SK-N-SH (cell line): ENCODE measurements around the gene EPB41L4B. TPM values are rescaled to one million over a fixed set of nuclear protein-coding genes. Genes with fewer than 3 reads are reported as not detected.

Source experiments
- CTCF ChIA-PET: fragments of 300-600, 350-600 bp; formaldehyde crosslinking; extraction: SDS; loops from one replicate; lab custom pipeline; 2021; lab: Yijun Ruan, JAX
- POLR2A ChIA-PET: fragments of 350-600 bp; sonication (Branson Sonifier 250); formaldehyde crosslinking; extraction: SDS; loops from one replicate; lab custom pipeline; 2020; ENCODE audit warnings: antibody characterized with exemption, inconsistent platforms; lab: Yijun Ruan, JAX
- DNase-seq: peaks from one replicate; pipeline ENCODE4 v3.0.0; 2012
- H2AFZ ChIP-seq: fragments of 200-600 bp; sonication (generic); 2 replicates; pipeline ENCODE4 v1.8.1; 2016; ENCODE audit warnings: antibody characterized with exemption, mild to moderate bottlenecking, low read depth
- H3F3A ChIP-seq: fragments of 200-600 bp; sonication (generic); replicated peaks from 2 replicates; pipeline ENCODE3; 2016; ENCODE audit warnings: antibody characterized with exemption, mild to moderate bottlenecking; ENCODE audit not compliant: insufficient read depth
- H3K27ac ChIP-seq, 2 experiments: fragments of 200-500 bp in 1 of 2; fragments of 200-600 bp in 1 of 2; sonication (Bioruptor generic) in 1 of 2; sonication (generic), shearing (Covaris generic) in 1 of 2; 2 replicates each; pipeline versions ENCODE4 v1.5.1 to v1.6.1; 2014 to 2016; ENCODE audit warnings: low read depth in 2 of 2, inconsistent platforms in 1 of 2, low read length in 1 of 2, mild to moderate bottlenecking in 1 of 2, mixed read lengths in 1 of 2
- H3K27me3 ChIP-seq: fragments of 200-600 bp; sonication (generic), shearing (Covaris generic); 2 replicates; pipeline ENCODE4 v1.6.1; 2016; ENCODE audit warnings: mixed run types; ENCODE audit not compliant: insufficient read depth
- H3K36me3 ChIP-seq, 2 experiments: fragments of 200-500 bp in 1 of 2; fragments of 200-600 bp in 1 of 2; sonication (Bioruptor generic) in 1 of 2; sonication (generic) in 1 of 2; replicated peaks in 1 of 2; 2 replicates each; pipeline versions ENCODE3 to v1.5.1; 2014 to 2016; ENCODE audit warnings: low read length in 1 of 2, mild to moderate bottlenecking in 1 of 2; ENCODE audit not compliant: insufficient read depth in 2 of 2, control insufficient read depth in 1 of 2
- H3K4me1 ChIP-seq, 2 experiments: fragments of 200-500 bp in 1 of 2; fragments of 200-600 bp in 1 of 2; sonication (Bioruptor generic) in 1 of 2; sonication (generic), shearing (Covaris generic) in 1 of 2; 2 replicates each; pipeline versions ENCODE4 v1.5.1 to v1.6.1; 2014 to 2016; ENCODE audit warnings: low read depth in 1 of 2, low read length in 1 of 2, mixed run types in 1 of 2; ENCODE audit not compliant: insufficient read depth in 2 of 2, control insufficient read depth in 1 of 2
- H3K4me2 ChIP-seq: fragments of 200-600 bp; sonication (generic), shearing (Covaris generic); 2 replicates; pipeline ENCODE4 v1.6.1; 2017; ENCODE audit warnings: mixed run types
- H3K4me3 ChIP-seq, 2 experiments: fragments of 200-500 bp in 1 of 2; fragments of 200-600 bp in 1 of 2; sonication (Bioruptor generic) in 1 of 2; sonication (generic), shearing (Covaris generic) in 1 of 2; 2 replicates each; pipeline versions ENCODE4 v1.5.1 to v1.8.1; 2014 to 2016; ENCODE audit warnings: low read depth in 2 of 2, inconsistent platforms in 1 of 2, low read length in 1 of 2, mild to moderate bottlenecking in 1 of 2, mixed read lengths in 1 of 2, moderate library complexity in 1 of 2
- H3K79me2 ChIP-seq: fragments of 200-600 bp; sonication (generic); 2 replicates; pipeline ENCODE4 v1.8.1; 2017; ENCODE audit warnings: mild to moderate bottlenecking; ENCODE audit not compliant: insufficient read depth
- H3K9ac ChIP-seq: fragments of 200-600 bp; sonication (generic); 2 replicates; pipeline ENCODE4 v1.6.1; 2017; ENCODE audit warnings: mixed run types
- H3K9me2 ChIP-seq: fragments of 200-600 bp; sonication (generic); 2 replicates; pipeline ENCODE4 v1.6.1; 2017; ENCODE audit warnings: mixed run types
- H3K9me3 ChIP-seq: fragments of 200-600 bp; sonication (generic); 2 replicates; pipeline ENCODE4 v1.6.1; 2017; ENCODE audit warnings: mixed run types, mild to moderate bottlenecking, moderate library complexity
- H4K20me1 ChIP-seq: fragments of 200-600 bp; sonication (generic); 2 replicates; pipeline ENCODE4 v1.6.1; 2017; ENCODE audit warnings: mild to moderate bottlenecking, mixed run types; ENCODE audit not compliant: insufficient read depth
- CHD2 ChIP-seq: fragments of 150-350 bp; IDR thresholded peaks from 2 replicates; pipeline ENCODE4 v1.6.1; 2018; ENCODE audit warnings: low read length; ENCODE audit not compliant: partially characterized antibody
- FOSL2 ChIP-seq: IDR thresholded peaks from 2 replicates; pipeline ENCODE4 v1.4.0; 2012; ENCODE audit warnings: low read depth, mild to moderate bottlenecking, moderate library complexity, borderline replicate concordance
- GABPA ChIP-seq: IDR thresholded peaks from 2 replicates; pipeline ENCODE4 v1.4.0; 2012; ENCODE audit warnings: low read depth, mild to moderate bottlenecking
- IRF3 ChIP-seq: fragments of 150-350 bp; IDR thresholded peaks from 2 replicates; pipeline ENCODE4 v1.6.1; 2016; ENCODE audit warnings: mild to moderate bottlenecking, low read depth, low read length
- NFIC ChIP-seq: IDR thresholded peaks from 2 replicates; pipeline ENCODE4 v1.4.0; 2012; ENCODE audit warnings: borderline replicate concordance
- POLR2AphosphoS5 ChIP-seq: IDR thresholded peaks from 2 replicates; pipeline ENCODE4 v1.6.1; 2012; ENCODE audit warnings: low read depth, low read length
- USF1 ChIP-seq: IDR thresholded peaks from 2 replicates; pipeline ENCODE4 v1.4.0; 2012; ENCODE audit warnings: low read depth, borderline replicate concordance
- ZBTB33 ChIP-seq: IDR thresholded peaks from 2 replicates; pipeline ENCODE4 v1.4.0; 2012; ENCODE audit warnings: low read depth, borderline replicate concordance
- WGBS: methylation state at CpG from one replicate; pipeline ENCODE4 v1.1.6; 2017; ENCODE audit warnings: low lambda C conversion rate; 5-methylcytosine and 5-hydroxymethylcytosine counted together
- polyA plus RNA-seq, 3 experiments: library from polyadenylated mRNA; depleted of rRNA; stranded (reverse); fragments of >200 nt; gene quantifications; 2 replicates each; pipeline ENCODE4 v1.2.3, GENCODE V29; 2012
- TF ChIP-seq, protein P1 (sequence below): IDR thresholded peaks from 2 replicates; pipeline ENCODE4 v1.6.1; 2012; ENCODE audit warnings: mild to moderate bottlenecking, low read depth, low read length, moderate library complexity

EPB41L4B gene
- polyA plus RNA-seq, 1 of the 3 experiments (the other 2 are of a cell fraction), result 0.59 TPM

DNA sequence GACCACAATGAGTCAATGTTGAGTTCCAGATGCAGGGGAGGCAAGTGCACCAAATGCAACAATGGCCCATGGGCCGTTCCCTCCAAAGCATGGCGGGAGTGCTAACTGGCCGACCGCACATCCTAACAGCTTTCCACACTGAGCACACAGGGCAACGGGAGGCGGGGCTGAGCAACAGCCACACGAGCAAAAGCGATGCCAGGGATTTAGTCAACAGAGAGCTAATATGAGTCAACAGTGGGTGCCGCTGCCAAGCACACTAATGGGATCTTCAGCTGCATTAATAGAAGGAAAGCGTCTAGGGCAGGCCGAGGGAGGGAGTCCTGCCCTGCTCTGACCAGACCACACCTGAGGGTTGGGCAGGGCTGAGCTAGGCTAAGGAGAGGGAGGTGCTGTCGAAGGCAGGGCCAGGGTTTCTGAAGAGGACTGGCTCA lies 4.6 kb downstream of the EPB41L4B start:
- no peak overlapping the region for H3K27ac ChIP-seq
- H3K4me2 ChIP-seq, result no peak overlapping the region
- H3F3A ChIP-seq, result peaks cover 3% of the 10 kb centered on the region
- no peaks in the 10 kb centered on the region for H3K9me3 ChIP-seq
- POLR2A ChIA-PET, result no interaction called here
- no peaks in the 10 kb centered on the region for H3K79me2 ChIP-seq
- TF ChIP-seq IRF3 (no peak), GABPA (no peak), FOSL2 (peak; percentile 52; the same call in 1 of the 2 replicates), POLR2AphosphoS5 (no peak), ZBTB33 (no peak), NFIC (peak; percentile 67), USF1 (no peak), CHD2 (no peak)
- TF ChIP-seq, protein P1, sequence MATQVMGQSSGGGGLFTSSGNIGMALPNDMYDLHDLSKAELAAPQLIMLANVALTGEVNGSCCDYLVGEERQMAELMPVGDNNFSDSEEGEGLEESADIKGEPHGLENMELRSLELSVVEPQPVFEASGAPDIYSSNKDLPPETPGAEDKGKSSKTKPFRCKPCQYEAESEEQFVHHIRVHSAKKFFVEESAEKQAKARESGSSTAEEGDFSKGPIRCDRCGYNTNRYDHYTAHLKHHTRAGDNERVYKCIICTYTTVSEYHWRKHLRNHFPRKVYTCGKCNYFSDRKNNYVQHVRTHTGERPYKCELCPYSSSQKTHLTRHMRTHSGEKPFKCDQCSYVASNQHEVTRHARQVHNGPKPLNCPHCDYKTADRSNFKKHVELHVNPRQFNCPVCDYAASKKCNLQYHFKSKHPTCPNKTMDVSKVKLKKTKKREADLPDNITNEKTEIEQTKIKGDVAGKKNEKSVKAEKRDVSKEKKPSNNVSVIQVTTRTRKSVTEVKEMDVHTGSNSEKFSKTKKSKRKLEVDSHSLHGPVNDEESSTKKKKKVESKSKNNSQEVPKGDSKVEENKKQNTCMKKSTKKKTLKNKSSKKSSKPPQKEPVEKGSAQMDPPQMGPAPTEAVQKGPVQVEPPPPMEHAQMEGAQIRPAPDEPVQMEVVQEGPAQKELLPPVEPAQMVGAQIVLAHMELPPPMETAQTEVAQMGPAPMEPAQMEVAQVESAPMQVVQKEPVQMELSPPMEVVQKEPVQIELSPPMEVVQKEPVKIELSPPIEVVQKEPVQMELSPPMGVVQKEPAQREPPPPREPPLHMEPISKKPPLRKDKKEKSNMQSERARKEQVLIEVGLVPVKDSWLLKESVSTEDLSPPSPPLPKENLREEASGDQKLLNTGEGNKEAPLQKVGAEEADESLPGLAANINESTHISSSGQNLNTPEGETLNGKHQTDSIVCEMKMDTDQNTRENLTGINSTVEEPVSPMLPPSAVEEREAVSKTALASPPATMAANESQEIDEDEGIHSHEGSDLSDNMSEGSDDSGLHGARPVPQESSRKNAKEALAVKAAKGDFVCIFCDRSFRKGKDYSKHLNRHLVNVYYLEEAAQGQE, result no peak
- TF ChIP-seq, all 33 proteins: peak for 2
- H2AFZ ChIP-seq, result no peak overlapping the region
- H3K4me1 ChIP-seq, result peaks cover 8 to 37% of the 10 kb centered on the region in 2 experiments; a peak in 3 of 4 replicates
- H3K27me3 ChIP-seq, result no peaks in the 10 kb centered on the region; the same call in 1 of the 2 replicates
- DNase-seq, result no peak
- H3K36me3 ChIP-seq, result no peaks in the 10 kb centered on the region
- CTCF ChIA-PET, result interaction anchor here (1.1 to 4.3 kb wide), 6 partner anchors 10 to 133 kb away, joined by 3 to 30 read pairs (median 8); no protein-coding TSS in a partner anchor
- no peak overlapping the region for H3K9ac ChIP-seq
- WGBS, result 71% methylated on average over 12 of the region's 12 CpGs
- H3K4me3 ChIP-seq, result no peak overlapping the region
- no peaks in the 10 kb centered on the region for H4K20me1 ChIP-seq
- no peaks in the 10 kb centered on the region for H3K9me2 ChIP-seq
